Activated naive CD4-positive, alpha-beta T cell treated with anti-CD3 and anti-CD28 coated beads, Interleukin-2, amount 50 U/mL, for 72 hours (primary cell): ENCODE results near the gene FAM72C. TPM values are rescaled to one million over a fixed set of nuclear protein-coding genes. Genes with fewer than 3 reads are reported as not detected.
"Not testable (repeated sequence)": the region's sequence is repeated elsewhere in the genome, so short reads cannot be mapped to it uniquely, and the experiment has no call there.

Experiments
- ATAC-seq, 2 donors: fragments of 150-1000 bp; cut with Tn5 transposase; 2 replicates each; pipeline ENCODE4 v1.10.0; 2021; ENCODE audit warnings: mild to moderate bottlenecking in 2 of 2, moderate library complexity in 2 of 2
- DNase-seq, 2 donors: peaks; one replicate each; pipeline ENCODE4 v3.0.0; 2021 to 2022; ENCODE audit warnings: low spot score in 2 of 2
- H3K27ac Mint-ChIP-seq, 2 donors: one replicate each; pipeline ENCODE4 v1.8.0; 2022; ENCODE audit warnings: mild to moderate bottlenecking in 2 of 2, mixed read lengths in 2 of 2
- H3K36me3 Mint-ChIP-seq, 2 donors: one replicate each; pipeline ENCODE4 v1.8.0; 2022; ENCODE audit warnings: mixed read lengths in 2 of 2
- H3K9me3 Mint-ChIP-seq, 2 donors: one replicate each; pipeline ENCODE4 v1.8.0; 2022; ENCODE audit warnings: mixed read lengths in 2 of 2
- total RNA-seq, 2 donors: library from RNA; stranded (reverse); gene quantifications; one replicate each; pipeline ENCODE4 v1.2.3, GENCODE V29; 2022

Gene FAM72C
- total RNA-seq, 2 donors from 2014 or later = 17.1 to 30.6 TPM

DNA sequence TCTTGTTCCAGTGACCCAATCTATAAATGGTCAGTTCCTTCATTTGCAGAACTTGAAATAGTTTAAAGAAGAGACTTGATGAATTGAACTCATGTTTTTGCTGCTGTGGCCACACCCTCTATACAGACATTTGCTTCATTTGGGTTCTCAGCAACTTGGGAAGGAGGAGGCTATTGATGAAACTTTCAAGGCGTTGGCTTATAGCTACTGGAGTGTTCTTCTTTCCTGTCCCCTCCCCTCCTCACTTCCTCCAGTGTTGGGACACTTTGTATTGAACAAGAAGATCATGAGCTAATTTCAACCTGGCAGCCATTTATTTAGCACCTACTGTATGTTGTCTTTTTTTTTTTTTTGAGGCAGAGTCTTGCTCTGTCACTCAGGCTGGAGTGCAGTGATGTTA is 17.9 kb upstream of the FAM72C start:
- H3K9me3 Mint-ChIP-seq, H3K27ac Mint-ChIP-seq, DNase-seq, H3K36me3 Mint-ChIP-seq, ATAC-seq: not testable (repeated sequence)

- DNase-seq, H3K9me3 Mint-ChIP-seq, H3K36me3 Mint-ChIP-seq, H3K27ac Mint-ChIP-seq, ATAC-seq: not testable (repeated sequence)
Observed at GRCh38 chr1:143989427-143989712, 17.6 kb upstream of the FAM72C start.

DNA sequence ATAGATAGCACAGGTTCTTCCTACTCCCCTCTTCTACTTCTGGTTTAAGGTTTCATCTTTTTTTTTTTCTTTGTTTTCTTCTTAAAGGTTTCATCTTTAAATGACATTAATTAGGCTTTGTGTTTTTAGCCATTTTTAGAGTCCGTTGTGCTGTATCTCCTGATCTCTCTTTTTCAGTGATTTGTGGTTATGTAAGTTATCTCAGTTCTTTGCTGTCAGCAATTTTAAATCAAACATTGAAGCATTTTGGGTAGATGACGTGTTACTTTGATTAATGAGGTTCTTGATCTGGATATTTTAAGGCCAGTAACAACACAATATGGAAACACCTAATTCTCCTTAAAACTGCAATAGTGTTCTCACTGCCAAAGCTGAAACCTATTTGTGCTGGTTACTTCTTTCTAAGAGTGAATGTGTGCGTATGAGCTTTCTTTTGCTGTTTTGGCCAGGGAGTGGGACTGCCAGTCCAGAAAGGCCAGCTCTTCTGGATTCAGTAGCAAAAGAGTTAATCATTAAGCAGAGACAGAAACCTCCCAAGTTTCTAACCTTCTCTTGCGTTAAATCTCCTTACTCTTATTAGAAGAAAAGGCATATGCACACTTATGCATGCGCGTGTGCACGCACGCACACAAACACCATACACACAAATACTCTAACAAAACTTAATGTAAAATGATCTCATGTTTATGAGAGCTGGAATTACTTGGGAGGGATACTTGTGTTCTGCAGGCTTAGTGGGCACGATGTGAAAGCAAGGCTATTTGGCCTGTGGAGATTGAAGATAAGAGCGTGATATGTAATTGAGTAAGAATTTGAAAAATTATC is 17.0 kb upstream of the FAM72C start:
- not testable (repeated sequence) for DNase-seq, H3K9me3 Mint-ChIP-seq, H3K27ac Mint-ChIP-seq, H3K36me3 Mint-ChIP-seq, ATAC-seq

DNA sequence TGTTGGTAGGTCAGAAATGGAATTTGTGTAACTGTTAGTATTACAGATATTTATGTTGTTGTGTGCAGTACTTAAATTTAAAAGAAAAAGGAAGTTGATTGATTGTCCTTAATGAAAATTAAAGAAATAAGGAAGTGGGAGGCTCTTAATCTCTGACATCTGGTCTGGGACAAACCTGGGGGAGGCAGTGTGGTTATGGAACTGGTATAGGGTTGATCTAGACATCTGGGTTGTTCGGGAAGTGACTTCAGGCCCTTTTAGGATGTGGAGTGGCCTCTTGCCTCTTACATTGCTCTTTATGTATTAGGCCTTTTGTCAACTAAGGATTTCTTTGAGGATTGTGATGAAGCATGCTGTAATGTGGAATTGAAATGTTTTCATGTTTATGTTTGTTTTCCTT is 16.1 kb upstream of the FAM72C start:
- not testable (repeated sequence) for H3K9me3 Mint-ChIP-seq, H3K36me3 Mint-ChIP-seq, ATAC-seq, DNase-seq, H3K27ac Mint-ChIP-seq

DNA sequence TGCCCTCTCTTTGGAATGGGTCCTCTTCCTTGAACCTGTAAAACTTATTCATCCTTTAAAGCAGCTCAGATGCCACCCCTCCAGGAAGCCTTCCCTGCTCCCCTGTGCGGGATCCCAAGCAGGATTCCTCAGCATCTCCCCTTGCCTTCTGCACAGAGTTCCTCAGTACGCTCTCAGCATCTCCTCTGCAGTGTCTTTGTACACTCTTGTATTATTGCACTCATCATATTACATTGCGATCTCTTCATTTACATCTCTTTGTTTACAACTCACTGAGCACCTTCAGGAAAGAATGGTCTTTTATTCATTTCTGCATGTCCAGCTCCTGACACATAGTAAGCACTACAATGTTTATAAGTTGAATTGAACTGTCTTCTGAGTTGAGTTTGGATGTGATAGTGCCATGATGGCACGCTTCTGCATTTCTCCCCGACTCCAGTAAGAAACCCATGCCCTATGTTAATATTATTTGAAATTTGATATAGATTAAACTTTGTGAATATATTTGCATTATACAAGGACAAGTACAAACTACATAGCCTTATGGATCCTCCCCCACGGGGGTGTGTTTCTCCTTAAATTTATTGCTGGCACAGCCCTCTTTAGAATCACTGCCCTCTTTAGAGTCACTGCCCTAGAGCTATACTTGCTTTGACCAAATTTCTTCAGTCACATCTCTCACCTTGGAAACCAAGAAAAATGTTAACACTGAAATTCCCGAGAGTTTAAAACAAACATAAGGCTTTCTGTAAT is 13.1 kb upstream of the FAM72C start:
- not testable (repeated sequence) for H3K9me3 Mint-ChIP-seq, H3K27ac Mint-ChIP-seq, ATAC-seq, H3K36me3 Mint-ChIP-seq, DNase-seq

GRCh38 chr1:143974416-143974815 is 2.6 kb upstream of the FAM72C start:
- not testable (repeated sequence) for H3K36me3 Mint-ChIP-seq, H3K27ac Mint-ChIP-seq, ATAC-seq, DNase-seq, H3K9me3 Mint-ChIP-seq

DNA sequence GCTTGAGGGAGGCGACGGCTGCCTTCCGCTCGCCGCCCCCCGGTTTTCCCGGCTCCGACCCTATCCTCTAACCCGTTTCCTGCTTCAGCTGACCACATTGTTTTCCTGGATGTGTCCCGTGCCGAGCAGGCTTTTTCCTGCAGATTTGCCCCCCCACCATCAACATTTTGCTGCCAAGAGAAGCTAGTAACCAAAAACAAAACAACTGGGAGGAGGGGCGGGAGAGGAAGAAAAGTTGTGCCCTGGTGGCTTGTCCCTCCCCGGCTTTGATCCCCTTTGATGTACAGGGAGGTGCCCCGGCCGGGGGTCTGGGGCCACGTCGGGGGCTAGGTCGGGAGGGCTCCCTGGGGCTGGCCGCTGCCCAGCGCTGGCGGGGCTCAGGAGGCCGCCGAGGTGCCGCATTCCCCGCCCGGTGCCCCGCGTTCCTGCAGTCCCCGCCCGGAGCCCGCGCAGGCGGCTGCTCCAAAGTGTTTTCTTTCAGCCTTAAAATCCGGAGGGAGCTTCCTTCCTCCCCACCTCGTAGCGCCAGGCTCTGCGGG is 2.2 kb upstream of the FAM72C start:
- ATAC-seq, DNase-seq, H3K27ac Mint-ChIP-seq, H3K9me3 Mint-ChIP-seq, H3K36me3 Mint-ChIP-seq: not testable (repeated sequence)

GRCh38 chr1:143972753-143973326 is 1.1 kb upstream of the FAM72C start:
- not testable (repeated sequence) for DNase-seq, H3K27ac Mint-ChIP-seq
- peak; percentile 13 to 15 for ATAC-seq

DNA sequence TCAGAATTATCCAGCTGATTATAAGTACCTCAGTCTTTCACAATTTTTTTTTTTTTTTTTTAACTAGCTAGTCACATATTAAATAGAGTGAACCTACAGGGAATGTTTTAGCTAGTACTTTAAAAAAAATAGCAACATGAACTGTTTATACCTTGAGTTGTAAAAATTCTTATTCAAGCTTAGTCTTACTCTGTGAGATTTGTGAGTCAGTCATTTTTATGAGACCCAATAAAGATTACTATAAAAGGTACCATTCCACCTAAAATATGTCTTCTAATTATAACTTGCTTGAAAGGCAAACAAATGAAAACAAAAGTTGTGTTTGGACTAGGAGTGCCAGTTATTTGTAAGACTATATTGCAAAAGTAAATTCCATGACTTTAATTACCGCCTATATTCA is 5.9 kb downstream of the FAM72C start:
- not testable (repeated sequence) for H3K27ac Mint-ChIP-seq, ATAC-seq, H3K9me3 Mint-ChIP-seq, DNase-seq, H3K36me3 Mint-ChIP-seq

More at GRCh38 chr1:143972753-143973326, 1.1 kb upstream of the FAM72C start:
- H3K9me3 Mint-ChIP-seq, H3K36me3 Mint-ChIP-seq: not testable (repeated sequence)

DNA sequence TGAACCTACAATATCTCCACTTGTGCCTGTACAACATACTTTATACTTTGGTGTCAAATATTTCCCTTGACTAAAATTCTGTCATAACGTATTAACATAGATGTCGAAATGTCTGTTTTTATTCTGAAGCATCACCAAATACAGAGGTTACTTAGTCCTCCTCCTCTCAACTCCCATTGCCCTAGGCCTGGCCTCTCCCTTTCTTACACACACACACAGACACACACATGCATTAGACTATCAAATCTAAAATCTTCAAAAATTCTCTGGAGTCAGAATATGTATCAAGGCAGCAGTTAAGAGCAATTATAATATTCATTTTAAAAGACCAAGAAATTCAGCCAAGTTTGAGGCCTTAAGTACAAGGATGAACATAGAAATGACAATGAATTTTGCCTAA is 7.5 kb downstream of the FAM72C start:
- not testable (repeated sequence) for DNase-seq, H3K36me3 Mint-ChIP-seq, H3K27ac Mint-ChIP-seq, ATAC-seq, H3K9me3 Mint-ChIP-seq

DNA sequence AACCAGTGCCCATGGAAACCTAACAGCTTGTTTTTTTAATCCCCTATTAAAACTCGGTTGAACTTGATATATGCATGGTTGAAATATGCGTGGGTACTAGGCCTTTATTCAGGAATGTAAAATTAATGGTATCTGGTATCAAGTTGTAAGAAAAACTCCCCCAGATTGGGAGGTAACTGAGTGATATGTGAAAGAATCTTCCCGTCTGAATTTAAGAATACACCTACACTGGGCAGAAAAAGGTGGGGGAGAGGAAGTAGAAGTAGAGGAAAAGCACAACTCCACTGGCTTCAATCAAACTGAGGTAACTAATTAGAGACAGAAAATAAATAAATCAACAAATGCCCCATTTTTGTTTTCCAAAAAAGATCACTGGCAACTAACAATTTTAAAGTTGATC is 15.9 kb downstream of the FAM72C start:
- not testable (repeated sequence) for H3K9me3 Mint-ChIP-seq, ATAC-seq, H3K27ac Mint-ChIP-seq, H3K36me3 Mint-ChIP-seq, DNase-seq

DNA sequence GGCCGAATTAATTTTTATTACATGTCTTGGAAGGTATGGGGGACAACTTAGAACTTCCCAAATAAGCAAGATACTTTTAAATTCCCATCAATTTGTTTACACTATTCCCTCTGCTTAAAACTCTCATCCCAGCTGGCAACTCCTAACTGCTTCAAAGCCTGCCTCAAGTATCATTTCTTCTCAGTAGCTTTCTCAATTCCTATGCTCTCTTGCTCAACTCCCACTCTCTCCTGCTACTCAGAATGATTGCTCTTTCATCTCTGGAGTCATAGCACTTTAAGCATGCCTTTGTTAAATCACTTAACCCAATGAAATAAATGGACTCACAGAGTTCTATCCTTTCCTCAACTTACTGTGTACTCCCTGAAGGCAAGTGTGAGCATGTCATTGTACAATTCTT is 18.9 kb downstream of the FAM72C start:
- DNase-seq, H3K36me3 Mint-ChIP-seq, H3K27ac Mint-ChIP-seq, ATAC-seq, H3K9me3 Mint-ChIP-seq: not testable (repeated sequence)

DNA sequence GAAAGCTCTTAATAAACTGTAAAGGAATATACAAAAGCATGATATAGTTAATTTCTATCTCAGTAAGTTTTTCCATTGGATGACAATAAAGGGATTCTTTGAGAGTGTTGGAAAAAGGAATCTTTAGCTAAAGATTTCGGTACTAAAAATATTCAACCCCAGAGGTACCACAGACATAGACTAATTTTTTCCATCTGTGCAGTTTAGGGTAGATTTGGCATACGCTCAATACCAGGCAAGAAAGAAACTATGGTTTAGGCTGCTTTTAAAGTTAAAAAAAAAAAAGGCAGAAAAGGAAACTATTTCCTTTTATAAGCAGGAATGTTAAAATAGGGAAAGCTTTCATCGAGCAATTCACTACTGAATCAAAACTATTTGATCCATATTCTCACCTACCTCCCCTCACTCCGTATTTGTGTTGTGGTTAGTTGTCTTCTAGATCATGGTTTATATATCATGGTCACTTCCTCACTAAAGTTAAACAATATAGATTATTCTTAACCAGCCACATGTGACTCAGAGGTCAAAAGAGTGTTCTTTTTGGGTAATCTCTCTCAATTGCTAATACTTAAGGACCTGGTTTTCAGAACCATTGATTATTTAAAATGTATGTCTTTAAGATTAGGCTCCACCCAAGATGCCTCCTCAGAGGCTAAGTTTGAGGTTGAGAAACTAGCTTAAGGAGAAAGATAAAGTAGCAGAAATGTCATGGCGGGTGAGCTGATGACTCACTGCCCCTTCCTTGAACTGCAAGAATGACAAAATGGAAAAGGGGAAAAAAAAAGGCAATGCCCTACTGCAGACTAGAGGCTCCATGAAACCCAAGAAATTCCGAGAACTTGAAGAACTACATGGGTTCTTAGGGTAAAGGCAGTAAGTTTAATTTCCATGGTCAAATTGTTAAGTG is 20.0 kb downstream of the FAM72C start:
- H3K9me3 Mint-ChIP-seq, H3K36me3 Mint-ChIP-seq, H3K27ac Mint-ChIP-seq, DNase-seq: not testable (repeated sequence)
- peak; percentile 38 to 66 for ATAC-seq

DNA sequence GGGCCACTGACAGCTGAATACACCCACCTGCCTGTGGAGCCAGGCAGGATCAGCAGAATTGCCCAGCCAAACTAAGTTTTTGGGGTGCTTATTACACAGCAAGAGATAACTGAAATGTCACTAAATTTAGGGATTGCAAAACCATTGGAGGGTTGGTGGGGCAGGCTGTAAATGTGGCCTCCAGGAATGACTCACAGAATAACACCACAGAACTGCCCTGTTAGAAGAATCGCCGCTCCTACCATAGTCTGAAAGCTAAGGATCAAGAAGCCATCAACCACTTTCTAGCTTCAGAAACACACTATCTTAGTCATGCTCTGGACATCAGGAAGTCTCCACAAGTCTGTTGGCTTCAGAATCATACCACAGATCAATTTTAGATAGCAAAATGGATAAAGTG is 24.0 kb downstream of the FAM72C start:
- not testable (repeated sequence) for DNase-seq, H3K27ac Mint-ChIP-seq, H3K9me3 Mint-ChIP-seq, H3K36me3 Mint-ChIP-seq, ATAC-seq

DNA sequence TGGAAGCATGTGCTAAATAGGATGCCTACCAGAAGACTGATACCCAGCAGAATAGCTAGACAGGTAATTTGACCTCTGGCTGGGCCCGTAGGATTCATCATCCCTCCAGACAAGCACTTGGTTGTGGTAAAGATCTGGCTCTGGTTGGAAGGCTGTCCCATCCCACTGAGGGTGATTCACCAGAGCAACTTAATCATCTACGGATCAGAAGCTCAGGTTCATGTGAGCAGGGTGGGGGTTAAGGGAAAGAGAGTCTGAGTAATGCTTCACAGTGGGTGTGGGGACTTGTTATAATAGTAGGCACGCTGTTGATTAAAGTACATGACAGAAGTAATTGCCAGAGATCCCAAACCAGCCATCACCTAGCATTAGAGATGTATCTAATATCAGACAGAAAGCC is 26.5 kb downstream of the FAM72C start:
- H3K27ac Mint-ChIP-seq, H3K36me3 Mint-ChIP-seq, H3K9me3 Mint-ChIP-seq, DNase-seq: not testable (repeated sequence)
- ATAC-seq = peak in 1 of 2 donors; percentile 56

DNA sequence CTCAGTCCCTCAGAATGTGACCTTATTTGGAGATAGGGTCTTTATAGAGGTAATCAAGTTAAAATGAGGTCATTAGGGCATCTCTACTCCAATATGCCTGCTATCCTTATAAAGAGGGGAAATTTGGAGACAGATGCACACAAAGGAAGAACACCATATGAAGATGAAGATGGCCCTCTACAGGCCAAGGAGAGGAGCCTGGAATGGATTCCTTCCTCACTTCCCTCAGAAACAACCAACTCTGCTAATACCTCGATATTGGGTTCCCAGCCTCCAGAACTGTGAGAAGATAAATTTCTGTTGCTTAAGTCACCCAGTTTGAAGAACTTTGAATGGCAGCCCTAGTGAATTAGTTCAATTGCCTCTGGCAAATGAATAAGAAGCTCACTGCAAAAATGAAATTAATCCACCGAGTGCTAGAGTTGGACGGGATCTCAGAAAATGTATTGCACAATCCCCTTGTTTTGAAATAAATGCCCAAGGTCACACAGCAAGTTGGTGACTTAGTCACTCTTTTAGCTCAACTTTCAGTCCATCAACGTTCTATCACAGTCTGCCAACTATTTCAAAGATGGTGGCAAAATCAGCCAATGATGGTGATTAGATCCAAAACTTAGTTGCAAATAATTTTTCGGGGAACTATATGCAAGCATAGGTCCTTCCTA is 27.1 kb downstream of the FAM72C start:
- H3K36me3 Mint-ChIP-seq, H3K27ac Mint-ChIP-seq, DNase-seq, H3K9me3 Mint-ChIP-seq, ATAC-seq: not testable (repeated sequence)
